GM21619 (cell line): ENCODE results near the gene DNMT3B.
"Not testable (repeated sequence)": the region's sequence is repeated elsewhere in the genome, so short reads cannot be mapped to it uniquely, and the experiment has no call there.

Experiments
- ATAC-seq: cut with Tn5 transposase; IDR thresholded peaks from one replicate; pipeline ENCODE4 v1.9.1; 2021; ENCODE audit not compliant: unreplicated experiment

The DNMT3B gene

GRCh38 chr20:32761831-32762753 lies at the start of gene DNMT3B:
TSS of gene DNMT3B (plus strand) at chr20:32762385. CDS start at chr20:32780324, 17,939 bp downstream.
- ATAC-seq, result peak; percentile 44

GRCh38 chr20:32718749-32719348 lies 43.3 kb upstream of the DNMT3B start:
- ATAC-seq, result no peak

- ATAC-seq, result no peak
Observed at GRCh38 chr20:32727683-32728082, 34.5 kb upstream of the DNMT3B start.

GRCh38 chr20:32728435-32728834 lies 33.8 kb upstream of the DNMT3B start:
- ATAC-seq, result not testable (repeated sequence)

- not testable (repeated sequence) for ATAC-seq
Observed at GRCh38 chr20:32729334-32729733, 32.9 kb upstream of the DNMT3B start.

GRCh38 chr20:32731882-32732266 lies 30.3 kb upstream of the DNMT3B start:
- no peak for ATAC-seq

GRCh38 chr20:32737371-32738223 lies 24.6 kb upstream of the DNMT3B start:
- no peak for ATAC-seq

GRCh38 chr20:32741151-32741550 lies 21.0 kb upstream of the DNMT3B start:
- no peak for ATAC-seq

GRCh38 chr20:32742322-32743236 lies 19.6 kb upstream of the DNMT3B start:
- ATAC-seq, result no peak

- peak; percentile 61 for ATAC-seq
Observed at GRCh38 chr20:32743237-32744112, 18.7 kb upstream of the DNMT3B start, which contains the start of gene COMMD7. TSS of gene COMMD7 (minus strand) at chr20:32743467. CDS start at chr20:32743391, 76 bp downstream.

- no peak for ATAC-seq
Observed at GRCh38 chr20:32749914-32750637, 12.1 kb upstream of the DNMT3B start.

GRCh38 chr20:32751293-32751692 lies 10.9 kb upstream of the DNMT3B start:
- ATAC-seq, result no peak

- no peak for ATAC-seq
Observed at GRCh38 chr20:32751702-32752457, 10.3 kb upstream of the DNMT3B start.

- no peak for ATAC-seq
Observed at GRCh38 chr20:32752458-32753250, 9.5 kb upstream of the DNMT3B start.

GRCh38 chr20:32753731-32754130 lies 8.5 kb upstream of the DNMT3B start:
- no peak for ATAC-seq

GRCh38 chr20:32756156-32756555 lies 6.0 kb upstream of the DNMT3B start:
- ATAC-seq, result no peak

GRCh38 chr20:32761417-32761830 lies 761 bp upstream of the DNMT3B start:
- no peak for ATAC-seq
